ENCODE data around the gene UBR1.

GRCh38 chr15:42940527-42940926 lies 165.3 kb downstream of the UBR1 start:
- TF ChIP-seq CTCF (optimal IDR thresholded peaks at IDR 0.05 in 1 of 3, IDR thresholded peaks at IDR 0.05 in 1 of 3, conservative IDR thresholded peaks at IDR 0.05 in 1 of 3; ENCODE audit: extremely low read depth in 1 of 3, insufficient read depth in 2 of 3, low read length in 3 of 3): no peak
- TF ChIP-seq EZH2 (IDR thresholded peaks at IDR 0.05; ENCODE audit: low read length): no peak

Measured in keratinocyte (primary cell).